ENCODE measurements around the gene CUL3. TPM values are rescaled to one million over a fixed set of nuclear protein-coding genes. Genes with fewer than 3 reads are reported as not detected.

The CUL3 gene
- total and polyA plus RNA-seq, 10 of the 15 experiments (the other 5 are each of a cell fraction or from before 2014, with no cell fraction given), result 22.0 to 95.4 (median 53.4) TPM

DNA sequence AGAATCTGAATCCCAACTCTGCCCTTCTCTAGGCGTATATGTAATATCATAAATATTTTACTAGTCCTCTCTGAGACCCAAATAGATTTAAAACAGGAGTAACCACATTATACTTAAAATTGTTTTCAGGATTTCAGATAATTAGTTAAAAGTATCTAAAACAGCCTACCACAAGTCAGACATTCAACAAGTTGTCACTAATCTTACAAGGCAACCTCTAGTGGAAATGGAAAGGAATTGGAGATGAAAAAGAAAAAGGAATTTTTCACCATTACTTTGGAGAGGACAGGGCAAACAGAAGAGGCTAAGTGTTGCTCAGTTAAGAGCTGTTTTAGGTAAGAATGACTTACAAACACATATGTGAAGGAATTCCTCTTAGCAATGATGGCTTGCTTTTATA, 11.4 kb downstream of the CUL3 start:
- FAIRE-seq (no peak), ATAC-seq (no peak), DNase-seq (ENCODE audit: low read depth, low spot score) (no peak)
- peaks cover 6% of the 10 kb centered on the region; the same call in 1 of the 2 replicates for H4K20me1 ChIP-seq (ENCODE audit: control insufficient read depth, insufficient read depth)
- no peak overlapping the region for H3K4me3 ChIP-seq
- 96% methylated on average over 1 of the region's 1 CpG for WGBS (ENCODE audit: insufficient coverage, insufficient replicate concordance, low lambda C conversion rate, missing lambda C conversion rate)
- in situ Hi-C loops (cut with MboI) (no loop called here), intact Hi-C loops (cut with micrococcal nuclease; ENCODE audit: unreplicated experiment) (no loop called here)
- ChIA-PET SMC1A (ENCODE audit: uncharacterized antibody, unreplicated experiment) (interaction anchor here (0.7 to 17.7 kb wide), 6 partner anchors 5 to 51 kb away, joined by 3 to 219 read pairs (median 4); no protein-coding TSS in a partner anchor), POLR2A (interaction anchor here (1.0 to 7.6 kb wide), 4 partner anchors 10 to 52 kb away, joined by 3 to 49 read pairs (median 12); partner anchors contain the start of gene CUL3), CTCF (interaction anchor here (1.1 to 1.8 kb wide), 4 partner anchors 12 to 56 kb away, joined by 3 to 8 read pairs (median 3); no protein-coding TSS in a partner anchor), RAD21 (ENCODE audit: unreplicated experiment) (interaction anchor here (1.0 to 7.1 kb wide), 6 partner anchors 8 to 58 kb away, joined by 3 to 94 read pairs (median 10); partner anchors contain the start of gene CUL3)
- H3K79me2 ChIP-seq (ENCODE audit: control insufficient read depth, insufficient read depth, low read length), result peaks cover 98% of the 10 kb centered on the region
- no peak overlapping the region; the same call in 1 of the 2 replicates for H3K27ac ChIP-seq (ENCODE audit: control insufficient read depth, insufficient read depth)
- H3K9ac ChIP-seq (ENCODE audit: control insufficient read depth, insufficient read depth, low read length), result no peak overlapping the region
- H3K9me3 ChIP-seq (replicated peaks; ENCODE audit: control insufficient read depth, insufficient read depth, low read length), result no peaks in the 10 kb centered on the region
- H3K36me3 ChIP-seq (ENCODE audit: control insufficient read depth in 2 of 2, insufficient read depth in 2 of 2, low read length in 1 of 2), result no peaks in the 10 kb centered on the region; a peak in 2 of 4 replicates
- H3K27me3 ChIP-seq (replicated peaks in 1 of 2; ENCODE audit: control insufficient read depth in 2 of 2, insufficient read depth in 2 of 2, low read length in 1 of 2), result no peaks in the 10 kb centered on the region
- no peak overlapping the region for H2AFZ ChIP-seq (ENCODE audit: control insufficient read depth, low read depth, low read length)
- peaks cover 25% of the 10 kb centered on the region for H3K4me1 ChIP-seq (ENCODE audit: control insufficient read depth, insufficient read depth, low read length)
- peak overlapping the region; percentile 44; the same call in 1 of the 2 replicates for H3K4me2 ChIP-seq (ENCODE audit: control insufficient read depth, insufficient read depth)
- BruUV-seq (replicated peaks), result TSS peak; percentile 1
- TF ChIP-seq, protein P1, sequence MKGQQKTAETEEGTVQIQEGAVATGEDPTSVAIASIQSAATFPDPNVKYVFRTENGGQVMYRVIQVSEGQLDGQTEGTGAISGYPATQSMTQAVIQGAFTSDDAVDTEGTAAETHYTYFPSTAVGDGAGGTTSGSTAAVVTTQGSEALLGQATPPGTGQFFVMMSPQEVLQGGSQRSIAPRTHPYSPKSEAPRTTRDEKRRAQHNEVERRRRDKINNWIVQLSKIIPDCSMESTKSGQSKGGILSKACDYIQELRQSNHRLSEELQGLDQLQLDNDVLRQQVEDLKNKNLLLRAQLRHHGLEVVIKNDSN (IDR thresholded peaks at IDR 0.05; ENCODE audit: borderline replicate concordance, extremely low read length, insufficient read depth, low read depth, low read length), result no peak
- TF ChIP-seq EP300 (IDR thresholded peaks at IDR 0.05; ENCODE audit: borderline replicate concordance in 1 of 2, control insufficient read depth in 1 of 2, low read depth in 2 of 2, low read length in 2 of 2) (no peak), PAX8 (IDR thresholded peaks at IDR 0.05) (no peak), NR2C1 (IDR thresholded peaks at IDR 0.05) (no peak), NR2C2 (IDR thresholded peaks at IDR 0.05; ENCODE audit: borderline replicate concordance, control insufficient read depth, insufficient read length, low read depth) (no peak), IKZF1 (conservative IDR thresholded peaks at IDR 0.05) (no peak), CHD2 (IDR thresholded peaks at IDR 0.05; ENCODE audit: borderline replicate concordance, low read depth, low read length) (no peak)
- TF ChIP-seq, protein P2, sequence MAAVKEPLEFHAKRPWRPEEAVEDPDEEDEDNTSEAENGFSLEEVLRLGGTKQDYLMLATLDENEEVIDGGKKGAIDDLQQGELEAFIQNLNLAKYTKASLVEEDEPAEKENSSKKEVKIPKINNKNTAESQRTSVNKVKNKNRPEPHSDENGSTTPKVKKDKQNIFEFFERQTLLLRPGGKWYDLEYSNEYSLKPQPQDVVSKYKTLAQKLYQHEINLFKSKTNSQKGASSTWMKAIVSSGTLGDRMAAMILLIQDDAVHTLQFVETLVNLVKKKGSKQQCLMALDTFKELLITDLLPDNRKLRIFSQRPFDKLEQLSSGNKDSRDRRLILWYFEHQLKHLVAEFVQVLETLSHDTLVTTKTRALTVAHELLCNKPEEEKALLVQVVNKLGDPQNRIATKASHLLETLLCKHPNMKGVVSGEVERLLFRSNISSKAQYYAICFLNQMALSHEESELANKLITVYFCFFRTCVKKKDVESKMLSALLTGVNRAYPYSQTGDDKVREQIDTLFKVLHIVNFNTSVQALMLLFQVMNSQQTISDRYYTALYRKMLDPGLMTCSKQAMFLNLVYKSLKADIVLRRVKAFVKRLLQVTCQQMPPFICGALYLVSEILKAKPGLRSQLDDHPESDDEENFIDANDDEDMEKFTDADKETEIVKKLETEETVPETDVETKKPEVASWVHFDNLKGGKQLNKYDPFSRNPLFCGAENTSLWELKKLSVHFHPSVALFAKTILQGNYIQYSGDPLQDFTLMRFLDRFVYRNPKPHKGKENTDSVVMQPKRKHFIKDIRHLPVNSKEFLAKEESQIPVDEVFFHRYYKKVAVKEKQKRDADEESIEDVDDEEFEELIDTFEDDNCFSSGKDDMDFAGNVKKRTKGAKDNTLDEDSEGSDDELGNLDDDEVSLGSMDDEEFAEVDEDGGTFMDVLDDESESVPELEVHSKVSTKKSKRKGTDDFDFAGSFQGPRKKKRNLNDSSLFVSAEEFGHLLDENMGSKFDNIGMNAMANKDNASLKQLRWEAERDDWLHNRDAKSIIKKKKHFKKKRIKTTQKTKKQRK (IDR thresholded peaks at IDR 0.05; ENCODE audit: low read depth, low read length), result no peak
- TF ChIP-seq, protein P3, sequence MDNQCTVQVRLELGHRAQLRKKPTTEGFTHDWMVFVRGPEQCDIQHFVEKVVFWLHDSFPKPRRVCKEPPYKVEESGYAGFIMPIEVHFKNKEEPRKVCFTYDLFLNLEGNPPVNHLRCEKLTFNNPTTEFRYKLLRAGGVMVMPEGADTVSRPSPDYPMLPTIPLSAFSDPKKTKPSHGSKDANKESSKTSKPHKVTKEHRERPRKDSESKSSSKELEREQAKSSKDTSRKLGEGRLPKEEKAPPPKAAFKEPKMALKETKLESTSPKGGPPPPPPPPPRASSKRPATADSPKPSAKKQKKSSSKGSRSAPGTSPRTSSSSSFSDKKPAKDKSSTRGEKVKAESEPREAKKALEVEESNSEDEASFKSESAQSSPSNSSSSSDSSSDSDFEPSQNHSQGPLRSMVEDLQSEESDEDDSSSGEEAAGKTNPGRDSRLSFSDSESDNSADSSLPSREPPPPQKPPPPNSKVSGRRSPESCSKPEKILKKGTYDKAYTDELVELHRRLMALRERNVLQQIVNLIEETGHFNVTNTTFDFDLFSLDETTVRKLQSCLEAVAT (IDR thresholded peaks at IDR 0.05), result no peak

All from GM12878 (cell line).